Measurements from ENCODE around the gene DPP6. TPM values are rescaled to one million over a fixed set of nuclear protein-coding genes. Genes with fewer than 3 reads are reported as not detected.
A peak's percentile ranks its signal among the peaks of the same experiment; 100 is the strongest.

DPP6 gene
- total RNA-seq, 1 experiment from 2014 or later = 7.9 TPM

DNA sequence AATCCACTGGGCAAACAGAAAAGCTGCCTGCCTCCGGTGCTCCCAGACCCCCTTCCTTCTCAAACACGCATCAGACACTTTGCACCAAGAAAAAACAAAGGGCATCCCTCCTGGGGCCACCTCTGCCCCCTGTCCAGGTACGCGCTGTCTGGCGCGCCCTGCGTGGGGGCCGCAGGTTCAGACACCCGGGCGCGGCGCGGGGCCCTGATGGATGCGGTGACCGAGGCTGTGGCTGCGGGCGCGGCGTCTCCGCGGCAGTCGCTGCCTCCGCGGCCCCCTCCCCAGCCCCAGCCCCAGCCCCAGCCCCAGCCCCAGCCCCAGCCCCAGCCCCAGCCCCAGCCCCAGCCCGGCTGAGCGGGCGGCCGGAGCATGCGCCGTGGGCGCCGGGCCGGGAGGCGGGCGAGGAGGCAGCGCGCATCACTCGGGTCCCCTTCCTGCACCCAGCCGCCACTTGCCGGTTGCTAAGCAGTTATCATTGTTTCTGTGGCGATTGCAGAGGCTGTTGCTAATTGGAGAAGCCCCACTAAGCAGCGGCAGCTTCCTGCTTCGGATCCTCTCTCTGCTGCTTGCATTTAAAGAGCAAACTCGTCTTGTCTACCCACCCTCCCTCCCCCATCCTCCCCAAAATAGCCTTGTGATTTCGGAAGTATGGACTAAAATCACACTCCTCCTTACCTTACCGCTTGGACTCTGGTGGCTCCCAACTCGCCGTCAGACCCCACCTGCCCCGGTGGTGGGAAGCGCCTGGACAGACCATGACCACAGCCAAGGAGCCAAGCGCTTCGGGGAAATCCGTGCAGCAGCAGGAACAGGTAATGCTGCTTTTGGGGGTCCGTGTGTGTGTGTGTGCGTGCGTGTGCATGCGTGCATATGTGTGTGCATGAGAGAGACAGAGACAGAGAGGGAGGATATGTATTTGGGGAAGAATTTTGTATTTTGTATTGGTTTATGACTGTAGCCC lies 252.8 kb downstream of the DPP6 start:
- peak; percentile 49 for DNase-seq (ENCODE audit: low spot score)
- in situ Hi-C loops (cut with HindIII; ENCODE audit: low sequenced_read_pairs) = no loop called here

GRCh38 chr7:154306036-154306435 lies 253.8 kb downstream of the DPP6 start:
- in situ Hi-C loops (cut with HindIII; ENCODE audit: low sequenced_read_pairs) = no loop called here
- peak; percentile 22 for DNase-seq (ENCODE audit: low spot score)

DNA sequence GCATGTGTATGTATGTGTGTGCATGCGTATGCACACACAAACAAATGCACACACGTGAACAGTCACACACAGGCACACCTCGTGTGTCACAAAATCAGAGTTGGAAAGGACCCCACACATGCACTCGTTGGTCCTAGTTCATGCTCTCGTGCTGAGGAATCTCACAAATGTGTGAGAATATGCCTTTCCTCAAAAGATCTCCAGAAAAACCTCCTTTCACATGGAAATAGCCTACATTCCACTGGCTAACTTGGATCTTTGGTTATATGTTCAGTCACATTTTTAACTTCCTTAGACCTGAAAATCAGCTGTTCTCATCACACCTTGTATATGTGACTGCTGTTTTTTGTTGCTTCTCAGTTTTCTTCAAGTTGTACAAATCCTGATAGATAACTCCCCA lies 256.7 kb downstream of the DPP6 start:
- in situ Hi-C loops (cut with HindIII; ENCODE audit: low sequenced_read_pairs) = no loop called here

GRCh38 chr7:154310114-154310513 lies 257.9 kb downstream of the DPP6 start:
- in situ Hi-C loops (cut with HindIII; ENCODE audit: low sequenced_read_pairs) = no loop called here
- no peak for DNase-seq (ENCODE audit: low spot score)

More for the DNA sequence above, 256.7 kb downstream of the DPP6 start:
- DNase-seq (ENCODE audit: low spot score) = no peak

- DNase-seq (ENCODE audit: low spot score) = no peak
- in situ Hi-C loops (cut with HindIII; ENCODE audit: low sequenced_read_pairs) = no loop called here
Measured at GRCh38 chr7:154324196-154324595, 272.0 kb downstream of the DPP6 start.

- no peak for DNase-seq (ENCODE audit: low spot score)
- in situ Hi-C loops (cut with HindIII; ENCODE audit: low sequenced_read_pairs) = no loop called here
Measured at GRCh38 chr7:154326421-154326820, 274.2 kb downstream of the DPP6 start.

DNA sequence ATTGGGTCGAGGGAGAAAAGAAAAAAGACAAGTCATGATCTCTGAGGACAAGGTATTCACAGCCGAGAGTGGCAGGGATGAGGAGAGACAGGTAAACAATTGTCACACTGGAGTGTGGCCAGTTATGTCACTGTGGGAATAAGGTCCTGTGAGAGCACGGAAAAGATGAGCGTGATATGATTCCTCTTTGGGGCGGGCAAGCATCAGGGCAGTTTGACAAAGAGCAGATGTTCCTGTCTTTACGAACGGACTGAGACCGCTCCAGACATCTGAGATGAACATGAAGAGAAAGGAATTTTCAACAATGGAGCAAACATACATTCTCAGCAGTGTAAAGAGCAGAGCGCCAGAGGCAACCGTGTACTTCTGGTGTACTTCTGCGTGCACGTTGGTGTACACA lies 278.1 kb downstream of the DPP6 start:
- DNase-seq (ENCODE audit: low spot score) = no peak
- in situ Hi-C loops (cut with HindIII; ENCODE audit: low sequenced_read_pairs) = no loop called here

GRCh38 chr7:154332811-154333580 lies 280.8 kb downstream of the DPP6 start:
- in situ Hi-C loops (cut with HindIII; ENCODE audit: low sequenced_read_pairs) = no loop called here

GRCh38 chr7:154336295-154336694 lies 284.1 kb downstream of the DPP6 start:
- in situ Hi-C loops (cut with HindIII; ENCODE audit: low sequenced_read_pairs) = no loop called here
- no peak for DNase-seq (ENCODE audit: low spot score)

More at GRCh38 chr7:154332811-154333580, 280.8 kb downstream of the DPP6 start:
- peak; percentile 62 for DNase-seq (ENCODE audit: low spot score)

GRCh38 chr7:154338701-154339506 lies 286.7 kb downstream of the DPP6 start:
- in situ Hi-C loops (cut with HindIII; ENCODE audit: low sequenced_read_pairs) = no loop called here
- no peak for DNase-seq (ENCODE audit: low spot score)

- in situ Hi-C loops (cut with HindIII; ENCODE audit: low sequenced_read_pairs) = no loop called here
- peak; percentile 39 for DNase-seq (ENCODE audit: low spot score)
Measured at GRCh38 chr7:154342971-154343633, 290.9 kb downstream of the DPP6 start.

DNA sequence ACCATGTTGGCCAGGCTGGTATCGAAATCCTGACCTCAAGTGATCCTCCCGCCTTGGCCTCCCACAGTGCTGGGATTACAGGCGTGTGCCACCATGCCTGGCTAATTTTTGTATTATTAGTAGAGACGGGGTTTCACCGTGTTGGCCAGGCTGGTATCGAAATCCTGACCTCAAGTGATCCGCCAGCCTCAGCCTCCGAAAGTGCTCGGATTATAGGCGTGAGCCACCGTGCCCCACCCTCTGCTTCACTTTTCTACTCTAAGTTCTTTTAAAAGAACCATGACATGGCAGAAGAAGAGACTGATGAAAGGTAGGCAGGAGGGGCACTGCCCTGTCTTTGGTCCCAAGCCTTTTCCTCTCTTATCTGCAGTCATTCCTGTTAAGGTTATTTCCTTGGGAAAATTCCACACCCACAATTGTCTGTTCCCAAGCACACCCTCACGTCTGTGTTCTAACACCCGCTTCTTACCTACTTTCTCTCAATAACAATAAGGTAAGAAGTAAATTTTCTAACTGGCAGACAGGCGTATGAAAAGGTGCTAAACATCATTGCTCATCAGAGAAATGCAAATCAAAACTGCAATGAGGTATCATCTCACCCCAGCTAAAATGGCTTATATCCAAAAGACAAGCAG lies 291.7 kb downstream of the DPP6 start:
- no peak for DNase-seq (ENCODE audit: low spot score)
- in situ Hi-C loops (cut with HindIII; ENCODE audit: low sequenced_read_pairs) = no loop called here

- in situ Hi-C loops (cut with HindIII; ENCODE audit: low sequenced_read_pairs) = no loop called here
- DNase-seq (ENCODE audit: low spot score) = no peak
Measured at GRCh38 chr7:154345093-154345492, 292.9 kb downstream of the DPP6 start.

GRCh38 chr7:154347700-154348266 lies 295.6 kb downstream of the DPP6 start:
- in situ Hi-C loops (cut with HindIII; ENCODE audit: low sequenced_read_pairs) = no loop called here
- no peak for DNase-seq (ENCODE audit: low spot score)

DNA sequence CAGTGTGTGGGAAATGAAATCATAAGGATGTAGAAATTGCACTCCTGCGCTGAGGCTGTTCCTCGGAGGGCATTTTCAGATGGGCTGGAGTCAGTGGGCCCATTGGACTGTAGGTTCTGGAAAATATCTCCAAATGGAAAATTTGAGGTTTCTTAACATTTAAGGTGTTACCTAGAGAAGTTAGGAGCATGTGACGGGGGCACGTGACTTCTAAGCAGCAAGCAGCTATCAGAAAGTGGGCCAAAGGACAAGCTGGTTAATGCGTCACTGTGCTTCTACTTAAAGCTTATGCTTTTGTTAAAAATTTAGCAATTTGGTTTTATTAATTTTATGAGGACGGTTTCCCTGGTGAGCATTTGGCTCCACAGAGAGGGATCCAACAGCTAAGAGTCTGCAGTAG lies 298.7 kb downstream of the DPP6 start:
- DNase-seq (ENCODE audit: low spot score) = no peak
- in situ Hi-C loops (cut with HindIII; ENCODE audit: low sequenced_read_pairs) = no loop called here

GRCh38 chr7:154353355-154353767 lies 301.2 kb downstream of the DPP6 start:
- peak; percentile 36 for DNase-seq (ENCODE audit: low spot score)
- in situ Hi-C loops (cut with HindIII; ENCODE audit: low sequenced_read_pairs) = no loop called here

DNA sequence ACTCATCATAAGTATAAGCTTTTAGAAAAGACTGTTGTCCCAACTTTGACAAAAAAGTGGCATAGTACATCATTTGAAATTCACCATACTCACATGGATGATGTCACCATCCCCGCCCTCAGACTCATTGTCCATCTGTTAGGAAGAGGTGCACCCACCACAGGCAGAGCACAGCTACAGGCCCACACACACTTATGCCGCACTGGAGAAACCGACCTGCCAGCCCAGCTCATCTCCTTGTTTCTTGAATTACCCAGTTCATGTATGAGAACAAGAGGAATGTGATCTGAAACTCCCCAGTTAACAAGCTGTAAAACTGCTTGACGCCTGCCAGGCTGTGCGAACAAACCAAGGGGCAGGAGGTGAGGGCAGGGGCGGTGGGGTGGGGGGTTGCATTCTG lies 312.0 kb downstream of the DPP6 start:
- in situ Hi-C loops (cut with HindIII; ENCODE audit: low sequenced_read_pairs) = no loop called here

DNA sequence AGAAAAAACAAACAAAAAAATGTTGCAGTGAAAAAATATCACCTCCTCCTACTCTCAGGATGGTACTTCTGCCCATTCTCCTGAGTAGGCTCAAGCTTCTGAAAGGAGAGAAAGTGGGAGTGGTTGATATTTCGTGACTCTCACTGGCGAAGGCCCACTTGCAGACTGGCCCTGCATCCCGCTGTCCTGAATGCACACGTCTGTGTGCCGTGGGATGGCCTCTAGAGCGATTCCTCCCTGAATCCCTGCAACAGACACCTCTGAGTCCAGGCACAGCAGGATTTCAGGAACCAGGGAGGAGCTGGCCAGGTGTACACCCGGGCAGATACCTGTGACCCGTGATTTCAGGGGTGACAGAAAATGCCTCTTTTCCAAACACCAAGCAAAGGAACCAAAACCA lies 319.2 kb downstream of the DPP6 start:
- in situ Hi-C loops (cut with HindIII; ENCODE audit: low sequenced_read_pairs) = no loop called here
- DNase-seq (ENCODE audit: low spot score) = peak; percentile 30

More for the DNA sequence above, 312.0 kb downstream of the DPP6 start:
- no peak for DNase-seq (ENCODE audit: low spot score)
